Kidney (tissue), 14 donors: Measurements from ENCODE around the gene POLR3E. TPM values are rescaled to one million over a fixed set of nuclear protein-coding genes. Genes with fewer than 3 reads are reported as not detected.
"Not testable (repeated sequence)": the region's sequence is repeated elsewhere in the genome, so short reads cannot be mapped to it uniquely, and the experiment has no call there.

Source experiments
- DNase-seq, 5 donors: peaks; one replicate each; pipeline ENCODE4 v3.0.0-alpha.2; 2013 to 2020
- FAIRE-seq: peaks from 2 replicates; lab custom pipeline; 2012; peaks lifted over from hg19 to GRCh38; lab: Jason Lieb, UNC
- H3K27ac ChIP-seq, 2 donors: one replicate each; pipeline ENCODE4 v1.7.0; 2013; ENCODE audit warnings: low read depth in 2 of 2, low read length in 2 of 2, inconsistent platforms in 1 of 2
- H3K27me3 ChIP-seq: one replicate; pipeline ENCODE4 v1.7.1; 2013; ENCODE audit warnings: low read length, inconsistent platforms; ENCODE audit not compliant: control insufficient read depth, insufficient read depth
- H3K36me3 ChIP-seq, 3 donors: one replicate each; pipeline versions ENCODE4 v1.7.0 to v1.7.1; 2013; ENCODE audit warnings: low read length in 3 of 3, control low read depth in 1 of 3, inconsistent platforms in 1 of 3; ENCODE audit not compliant: insufficient read depth in 3 of 3, control insufficient read depth in 2 of 3
- H3K4me1 ChIP-seq, 3 donors: one replicate each; pipeline versions ENCODE4 v1.7.0 to v1.7.1; 2013; ENCODE audit warnings: low read length in 3 of 3, inconsistent platforms in 1 of 3, low read depth in 1 of 3; ENCODE audit not compliant: control insufficient read depth in 2 of 3, insufficient read depth in 2 of 3
- H3K4me3 ChIP-seq, 3 donors: one replicate each; pipeline versions ENCODE4 v1.7.0 to v1.8.1; 2013; ENCODE audit warnings: low read length in 3 of 3, control low read depth in 1 of 3, inconsistent platforms in 1 of 3
- H3K9ac ChIP-seq, 3 donors: one replicate each; pipeline versions ENCODE4 v1.7.0 to v1.7.1; 2013; ENCODE audit warnings: low read length in 3 of 3, control low read depth in 1 of 3, inconsistent platforms in 1 of 3
- H3K9me3 ChIP-seq, 3 donors: one replicate each; pipeline versions ENCODE4 v1.7.0 to v1.7.1; 2013; ENCODE audit warnings: low read length in 3 of 3, control low read depth in 1 of 3, inconsistent platforms in 1 of 3; ENCODE audit not compliant: control insufficient read depth in 2 of 3, insufficient read depth in 1 of 3
- CTCF ChIP-seq: IDR thresholded peaks from 3 replicates; pipeline ENCODE4 v1.5.1; 2012; ENCODE audit warnings: mild to moderate bottlenecking, moderate library complexity, borderline replicate concordance; ENCODE audit not compliant: insufficient read depth; ENCODE audit errors: extremely low read depth
- intact Hi-C: fragments of 100-400 bp; cut with DNase I; formaldehyde crosslinking; loops from one replicate; pipeline ENCODE4 v1.11.1; 2022
- polyA plus RNA-seq: library from polyadenylated mRNA; stranded (reverse); fragments of 350-450 nt; fragmentation: Illumina TruSeq; extraction: RNeasy Lipid Tissue Mini Kit (QIAGEN cat#74804); gene quantifications from one replicate; pipeline ENCODE4 v1.2.3, GENCODE V29; 2014; ENCODE audit warnings: low read depth, low replicate concordance; ENCODE audit not compliant: insufficient read depth
- total RNA-seq: library from RNA; stranded (reverse); fragmentation: NEBNext Ultra II Directional; extraction: Animal tissue kit (Norgen Biotek cat#: 25700); gene quantifications from one replicate; pipeline ENCODE4 v1.2.1, GENCODE V29; 2021
- donor health status: control.
- donor health status: control.
- donor health status: control.
- donor health status: control.
- donor health status: control.
- donor health status: DM: yes; HTN: yes; CAD: no.
- donor health status: Normal renal cell carcinoma (clear cell type).

The POLR3E gene
- total and polyA plus RNA-seq, 2 donors from 2014 or later, result 21.3 to 41.4 TPM

GRCh38 chr16:22297871-22298733, 893 bp downstream of the POLR3E start:
- DNase-seq (peak in 4 of 5 donors; percentile 89 to 96 (median 92)), FAIRE-seq (no peak)
- TF ChIP-seq CTCF, result no peak
- intact Hi-C loops, result no loop called here
- Histone ChIP-seq H3K27ac (peak overlapping the region; percentile 96), H3K9ac (peak overlapping the region; percentile 66 to 89 (median 87)), H3K4me1 (peaks cover 0 to 12% (median 5%) of the 10 kb centered on the region in 3 donors), H3K9me3 (no peaks in the 10 kb centered on the region), H3K4me3 (peak overlapping the region; percentile 66 to 96 (median 88)), H3K27me3 (no peaks in the 10 kb centered on the region), H3K36me3 (peaks cover 0 to 6% (median 5%) of the 10 kb centered on the region in 3 donors)

GRCh38 chr16:22299036-22299435, 1.8 kb downstream of the POLR3E start:
- FAIRE-seq, result no peak
- TF ChIP-seq CTCF, result no peak
- peaks cover 0 to 6% (median 5%) of the 10 kb centered on the region in 3 donors for H3K36me3 ChIP-seq
- H3K4me1 ChIP-seq, result peaks cover 0 to 12% (median 5%) of the 10 kb centered on the region in 3 donors
- H3K9ac ChIP-seq, result peak overlapping the region in 1 of 3 donors; percentile 66
- H3K4me3 ChIP-seq, result peak overlapping the region in 2 of 3 donors; percentile 66 to 88
- no peak for DNase-seq
- intact Hi-C loops, result no loop called here
- H3K9me3 ChIP-seq, result no peaks in the 10 kb centered on the region
- H3K27ac ChIP-seq, result no peak overlapping the region
- H3K27me3 ChIP-seq, result no peaks in the 10 kb centered on the region

GRCh38 chr16:22300427-22301071, 3.3 kb downstream of the POLR3E start:
- no peaks in the 10 kb centered on the region for H3K27me3 ChIP-seq
- no peaks in the 10 kb centered on the region for H3K9me3 ChIP-seq
- no peak overlapping the region for H3K27ac ChIP-seq
- H3K4me1 ChIP-seq, result peaks cover 0 to 12% (median 5%) of the 10 kb centered on the region in 3 donors
- no peak for FAIRE-seq
- TF ChIP-seq CTCF, result peak; percentile 54
- intact Hi-C loops, result no loop called here
- no peak overlapping the region for H3K4me3 ChIP-seq
- DNase-seq, result no peak
- peaks cover 0 to 20% (median 5%) of the 10 kb centered on the region in 3 donors for H3K36me3 ChIP-seq
- H3K9ac ChIP-seq, result no peak overlapping the region

GRCh38 chr16:22301423-22301822, 4.2 kb downstream of the POLR3E start:
- H3K9ac ChIP-seq, result not testable (repeated sequence)
- peaks cover 0 to 25% (median 5%) of the 10 kb centered on the region in 3 donors for H3K36me3 ChIP-seq

More at GRCh38 chr16:22301423-22301822, 4.2 kb downstream of the POLR3E start:
- H3K4me3 ChIP-seq, H3K27ac ChIP-seq, intact Hi-C loops, H3K9me3 ChIP-seq, FAIRE-seq, DNase-seq, H3K27me3 ChIP-seq: not testable (repeated sequence)
- peaks cover 0 to 12% (median 5%) of the 10 kb centered on the region in 3 donors for H3K4me1 ChIP-seq
